Measurements from ENCODE around the gene SMARCD3.

Gene SMARCD3

GRCh38 chr7:151244841-151245346, 3.6 kb downstream of the SMARCD3 start:
- Histone ChIP-seq H3K27ac (ENCODE audit: low read depth, low read length) (no peak overlapping the region), H3K4me1 (ENCODE audit: control insufficient read depth in 5 of 5, insufficient read depth in 5 of 5, low read length in 5 of 5) (peaks cover 3 to 65% (median 47%) of the 10 kb centered on the region in 5 donors), H3K4me3 (ENCODE audit: low read depth in 1 of 5, low read length in 5 of 5) (peak overlapping the region in 3 of 5 donors; percentile 26 to 38 (median 31)), H3K27me3 (ENCODE audit: control insufficient read depth in 5 of 5, insufficient read depth in 4 of 5, low read length in 5 of 5) (peaks cover 0 to 17% (median 11%) of the 10 kb centered on the region in 5 donors), H3K9me3 (ENCODE audit: control insufficient read depth in 5 of 5, low read length in 5 of 5) (no peaks in the 10 kb centered on the region), H3K36me3 (ENCODE audit: control insufficient read depth in 5 of 5, insufficient read depth in 5 of 5, low read length in 5 of 5) (peaks cover 0 to 14% (median 13%) of the 10 kb centered on the region in 5 donors), H3K9ac (ENCODE audit: low read length in 5 of 5) (peak overlapping the region in 1 of 5 donors; percentile 25)

GRCh38 chr7:151244196-151244840, 4.2 kb downstream of the SMARCD3 start:
- Histone ChIP-seq H3K27ac (ENCODE audit: low read depth, low read length) (no peak overlapping the region), H3K27me3 (ENCODE audit: control insufficient read depth in 5 of 5, insufficient read depth in 4 of 5, low read length in 5 of 5) (peaks cover 0 to 17% (median 11%) of the 10 kb centered on the region in 5 donors), H3K9ac (ENCODE audit: low read length in 5 of 5) (no peak overlapping the region), H3K4me3 (ENCODE audit: low read depth in 1 of 5, low read length in 5 of 5) (no peak overlapping the region), H3K9me3 (ENCODE audit: control insufficient read depth in 5 of 5, low read length in 5 of 5) (no peaks in the 10 kb centered on the region), H3K36me3 (ENCODE audit: control insufficient read depth in 5 of 5, insufficient read depth in 5 of 5, low read length in 5 of 5) (peaks cover 0 to 19% (median 17%) of the 10 kb centered on the region in 5 donors), H3K4me1 (ENCODE audit: control insufficient read depth in 5 of 5, insufficient read depth in 5 of 5, low read length in 5 of 5) (peaks cover 3 to 59% (median 41%) of the 10 kb centered on the region in 5 donors)

GRCh38 chr7:151243408-151244195, 4.9 kb downstream of the SMARCD3 start:
- peaks cover 3 to 53% (median 39%) of the 10 kb centered on the region in 5 donors for H3K4me1 ChIP-seq (ENCODE audit: control insufficient read depth in 5 of 5, insufficient read depth in 5 of 5, low read length in 5 of 5)
- no peak overlapping the region for H3K4me3 ChIP-seq (ENCODE audit: low read depth in 1 of 5, low read length in 5 of 5)
- no peaks in the 10 kb centered on the region for H3K9me3 ChIP-seq (ENCODE audit: control insufficient read depth in 5 of 5, low read length in 5 of 5)
- H3K9ac ChIP-seq (ENCODE audit: low read length in 5 of 5), result peak overlapping the region in 1 of 5 donors; percentile 23
- peaks cover 0 to 25% (median 22%) of the 10 kb centered on the region in 5 donors for H3K36me3 ChIP-seq (ENCODE audit: control insufficient read depth in 5 of 5, insufficient read depth in 5 of 5, low read length in 5 of 5)
- no peak overlapping the region for H3K27ac ChIP-seq (ENCODE audit: low read depth, low read length)
- peaks cover 0 to 17% (median 11%) of the 10 kb centered on the region in 5 donors for H3K27me3 ChIP-seq (ENCODE audit: control insufficient read depth in 5 of 5, insufficient read depth in 4 of 5, low read length in 5 of 5)

GRCh38 chr7:151243045-151243349, 5.5 kb downstream of the SMARCD3 start:
- H3K9me3 ChIP-seq (ENCODE audit: control insufficient read depth in 5 of 5, low read length in 5 of 5), result no peaks in the 10 kb centered on the region
- H3K27ac ChIP-seq (ENCODE audit: low read depth, low read length), result no peak overlapping the region
- peak overlapping the region in 1 of 5 donors; percentile 23 for H3K9ac ChIP-seq (ENCODE audit: low read length in 5 of 5)
- H3K4me1 ChIP-seq (ENCODE audit: control insufficient read depth in 5 of 5, insufficient read depth in 5 of 5, low read length in 5 of 5), result peaks cover 3 to 50% (median 34%) of the 10 kb centered on the region in 5 donors
- H3K36me3 ChIP-seq (ENCODE audit: control insufficient read depth in 5 of 5, insufficient read depth in 5 of 5, low read length in 5 of 5), result peaks cover 0 to 29% (median 27%) of the 10 kb centered on the region in 5 donors
- H3K27me3 ChIP-seq (ENCODE audit: control insufficient read depth in 5 of 5, insufficient read depth in 4 of 5, low read length in 5 of 5), result peaks cover 0 to 17% (median 11%) of the 10 kb centered on the region in 5 donors
- H3K4me3 ChIP-seq (ENCODE audit: low read depth in 1 of 5, low read length in 5 of 5), result no peak overlapping the region

- H3K27me3 ChIP-seq (ENCODE audit: control insufficient read depth in 5 of 5, insufficient read depth in 4 of 5, low read length in 5 of 5), result peaks cover 0 to 17% (median 11%) of the 10 kb centered on the region in 5 donors
- H3K9ac ChIP-seq (ENCODE audit: low read length in 5 of 5), result peak overlapping the region in 1 of 5 donors; percentile 23
- no peak overlapping the region for H3K27ac ChIP-seq (ENCODE audit: low read depth, low read length)
- peaks cover 0 to 35% (median 33%) of the 10 kb centered on the region in 5 donors for H3K36me3 ChIP-seq (ENCODE audit: control insufficient read depth in 5 of 5, insufficient read depth in 5 of 5, low read length in 5 of 5)
- no peaks in the 10 kb centered on the region for H3K9me3 ChIP-seq (ENCODE audit: control insufficient read depth in 5 of 5, low read length in 5 of 5)
- H3K4me3 ChIP-seq (ENCODE audit: low read depth in 1 of 5, low read length in 5 of 5), result no peak overlapping the region
- H3K4me1 ChIP-seq (ENCODE audit: control insufficient read depth in 5 of 5, insufficient read depth in 5 of 5, low read length in 5 of 5), result peaks cover 3 to 44% (median 29%) of the 10 kb centered on the region in 5 donors
Measured at GRCh38 chr7:151242159-151243044, 6.1 kb downstream of the SMARCD3 start.

- Histone ChIP-seq H3K4me3 (ENCODE audit: low read depth in 1 of 5, low read length in 5 of 5) (no peak overlapping the region), H3K36me3 (ENCODE audit: control insufficient read depth in 5 of 5, insufficient read depth in 5 of 5, low read length in 5 of 5) (peaks cover 3 to 42% (median 38%) of the 10 kb centered on the region in 5 donors), H3K9ac (ENCODE audit: low read length in 5 of 5) (peak overlapping the region in 1 of 5 donors; percentile 14), H3K27ac (ENCODE audit: low read depth, low read length) (no peak overlapping the region), H3K27me3 (ENCODE audit: control insufficient read depth in 5 of 5, insufficient read depth in 4 of 5, low read length in 5 of 5) (peaks cover 0 to 17% (median 11%) of the 10 kb centered on the region in 5 donors), H3K4me1 (ENCODE audit: control insufficient read depth in 5 of 5, insufficient read depth in 5 of 5, low read length in 5 of 5) (peaks cover 0 to 37% (median 22%) of the 10 kb centered on the region in 5 donors), H3K9me3 (ENCODE audit: control insufficient read depth in 5 of 5, low read length in 5 of 5) (no peaks in the 10 kb centered on the region)
Measured at GRCh38 chr7:151241755-151242096, 6.8 kb downstream of the SMARCD3 start.

GRCh38 chr7:151240942-151241754, 7.3 kb downstream of the SMARCD3 start:
- Histone ChIP-seq H3K9me3 (ENCODE audit: control insufficient read depth in 5 of 5, low read length in 5 of 5) (no peaks in the 10 kb centered on the region), H3K9ac (ENCODE audit: low read length in 5 of 5) (peak overlapping the region in 1 of 5 donors; percentile 14), H3K4me1 (ENCODE audit: control insufficient read depth in 5 of 5, insufficient read depth in 5 of 5, low read length in 5 of 5) (peaks cover 0 to 31% (median 19%) of the 10 kb centered on the region in 5 donors), H3K4me3 (ENCODE audit: low read depth in 1 of 5, low read length in 5 of 5) (no peak overlapping the region), H3K36me3 (ENCODE audit: control insufficient read depth in 5 of 5, insufficient read depth in 5 of 5, low read length in 5 of 5) (peaks cover 4 to 47% (median 44%) of the 10 kb centered on the region in 5 donors), H3K27ac (ENCODE audit: low read depth, low read length) (no peak overlapping the region), H3K27me3 (ENCODE audit: control insufficient read depth in 5 of 5, insufficient read depth in 4 of 5, low read length in 5 of 5) (peaks cover 0 to 13% (median 10%) of the 10 kb centered on the region in 5 donors)

GRCh38 chr7:151240536-151240935, 8.0 kb downstream of the SMARCD3 start:
- Histone ChIP-seq H3K4me1 (ENCODE audit: control insufficient read depth in 5 of 5, insufficient read depth in 5 of 5, low read length in 5 of 5) (peaks cover 0 to 25% (median 13%) of the 10 kb centered on the region in 5 donors), H3K36me3 (ENCODE audit: control insufficient read depth in 5 of 5, insufficient read depth in 5 of 5, low read length in 5 of 5) (peaks cover 4 to 53% (median 49%) of the 10 kb centered on the region in 5 donors), H3K27me3 (ENCODE audit: control insufficient read depth in 5 of 5, insufficient read depth in 4 of 5, low read length in 5 of 5) (peaks cover 0 to 11% (median 6%) of the 10 kb centered on the region in 5 donors), H3K9me3 (ENCODE audit: control insufficient read depth in 5 of 5, low read length in 5 of 5) (no peaks in the 10 kb centered on the region), H3K4me3 (ENCODE audit: low read depth in 1 of 5, low read length in 5 of 5) (no peak overlapping the region), H3K27ac (ENCODE audit: low read depth, low read length) (no peak overlapping the region), H3K9ac (ENCODE audit: low read length in 5 of 5) (no peak overlapping the region)
